Measurements from ENCODE around the gene S100A12.

The S100A12 gene

DNA sequence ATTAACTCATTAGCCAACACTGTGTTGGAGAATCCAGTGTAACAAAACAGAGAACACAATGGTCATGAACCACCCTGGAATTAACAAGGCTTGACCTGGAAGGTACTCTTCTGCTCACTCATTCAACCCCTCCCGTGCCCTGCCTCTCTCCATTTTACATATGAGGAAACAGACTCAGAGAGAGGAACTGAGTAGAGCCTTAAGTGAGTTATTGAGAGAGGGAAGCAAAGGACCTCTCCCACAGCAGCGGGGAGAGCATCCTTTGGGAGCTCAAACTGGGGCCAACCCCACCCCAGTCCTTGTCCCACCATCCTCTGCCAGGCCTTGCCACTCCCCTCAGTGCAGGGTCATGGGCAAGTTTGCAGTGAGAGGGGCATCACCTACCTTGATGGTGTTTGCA is 1.4 kb downstream of the S100A12 start:
- H3K27ac ChIP-seq (ENCODE audit: low read depth, low read length), result no peak overlapping the region
- H3K4me3 ChIP-seq (ENCODE audit: low read length), result no peak overlapping the region
- no peak overlapping the region for H3K9ac ChIP-seq (ENCODE audit: low read length)
- H3K36me3 ChIP-seq (ENCODE audit: control insufficient read depth, insufficient read depth, low read length), result no peaks in the 10 kb centered on the region
- H3K27me3 ChIP-seq (ENCODE audit: control insufficient read depth, insufficient read depth, low read length), result no peaks in the 10 kb centered on the region
- H3K4me1 ChIP-seq (ENCODE audit: control insufficient read depth, insufficient read depth, low read length), result no peaks in the 10 kb centered on the region

DNA sequence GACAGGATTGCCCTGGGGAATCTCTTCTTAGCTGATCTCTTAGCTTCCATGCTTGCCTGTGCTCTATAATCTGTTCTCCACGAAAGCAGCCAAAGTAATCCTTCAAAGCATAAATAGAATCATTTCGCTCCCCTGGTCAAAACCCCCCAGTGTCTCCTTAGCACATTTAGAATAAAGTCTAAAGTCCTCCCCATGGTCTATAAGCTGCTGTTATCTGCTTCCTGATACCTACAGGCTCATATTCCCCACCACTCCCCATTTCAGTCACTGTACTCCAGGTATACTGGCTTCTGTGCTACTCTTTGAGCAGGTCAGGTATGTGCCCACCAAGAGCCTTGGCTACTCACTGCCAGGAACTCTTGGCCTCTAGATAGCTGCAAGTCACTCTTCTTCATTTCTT is 2.9 kb downstream of the S100A12 start:
- no peak overlapping the region for H3K9ac ChIP-seq (ENCODE audit: low read length)
- H3K27me3 ChIP-seq (ENCODE audit: control insufficient read depth, insufficient read depth, low read length), result no peaks in the 10 kb centered on the region
- H3K4me1 ChIP-seq (ENCODE audit: control insufficient read depth, insufficient read depth, low read length), result no peaks in the 10 kb centered on the region
- H3K27ac ChIP-seq (ENCODE audit: low read depth, low read length), result no peak overlapping the region
- H3K36me3 ChIP-seq (ENCODE audit: control insufficient read depth, insufficient read depth, low read length), result no peaks in the 10 kb centered on the region
- H3K4me3 ChIP-seq (ENCODE audit: low read length), result no peak overlapping the region

DNA sequence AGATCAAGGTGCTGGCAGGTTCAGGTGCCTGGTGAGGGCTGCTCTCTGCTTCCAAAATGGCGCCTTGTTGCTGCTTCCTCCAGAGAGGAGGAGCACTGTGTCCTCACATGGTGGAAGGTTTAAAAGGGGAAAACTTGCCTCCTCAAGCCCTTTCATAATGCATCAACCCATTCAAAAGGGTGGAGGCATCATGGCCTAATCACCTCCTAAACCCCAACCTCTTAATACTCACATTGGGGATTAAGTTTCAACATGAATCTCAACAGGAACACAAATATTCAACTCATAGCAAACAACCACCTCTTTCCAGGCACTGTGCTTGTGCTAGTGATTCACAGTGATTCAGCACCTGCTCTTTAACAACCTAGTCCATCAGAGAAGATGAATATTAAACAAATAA is 4.2 kb downstream of the S100A12 start:
- H3K27ac ChIP-seq (ENCODE audit: low read depth, low read length), result no peak overlapping the region
- no peaks in the 10 kb centered on the region for H3K36me3 ChIP-seq (ENCODE audit: control insufficient read depth, insufficient read depth, low read length)
- H3K4me1 ChIP-seq (ENCODE audit: control insufficient read depth, insufficient read depth, low read length), result no peaks in the 10 kb centered on the region
- H3K9ac ChIP-seq (ENCODE audit: low read length), result no peak overlapping the region
- H3K4me3 ChIP-seq (ENCODE audit: low read length), result no peak overlapping the region
- no peaks in the 10 kb centered on the region for H3K27me3 ChIP-seq (ENCODE audit: control insufficient read depth, insufficient read depth, low read length)

DNA sequence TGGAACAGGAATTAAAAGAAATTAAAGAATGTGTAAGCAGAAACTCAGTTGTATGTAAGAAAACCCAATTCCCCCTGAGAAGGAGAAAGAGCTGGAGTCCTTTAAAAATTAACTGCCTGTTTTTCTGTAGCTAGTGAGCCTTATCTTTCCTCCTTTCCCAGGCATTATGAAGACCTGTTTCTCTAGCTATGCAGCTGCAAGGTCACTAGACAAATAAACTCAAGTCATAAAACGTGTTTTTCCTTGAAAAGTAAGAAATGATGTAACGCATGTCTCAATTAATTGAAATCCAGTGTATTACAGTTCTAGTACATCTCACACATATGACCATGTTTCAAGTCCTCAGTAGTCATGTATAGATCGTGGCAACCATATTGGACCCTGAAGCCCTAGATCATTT is 5.3 kb downstream of the S100A12 start:
- Histone ChIP-seq H3K4me3 (ENCODE audit: low read length) (no peak overlapping the region), H3K27ac (ENCODE audit: low read depth, low read length) (no peak overlapping the region), H3K36me3 (ENCODE audit: control insufficient read depth, insufficient read depth, low read length) (no peaks in the 10 kb centered on the region), H3K4me1 (ENCODE audit: control insufficient read depth, insufficient read depth, low read length) (no peaks in the 10 kb centered on the region), H3K27me3 (ENCODE audit: control insufficient read depth, insufficient read depth, low read length) (no peaks in the 10 kb centered on the region), H3K9ac (ENCODE audit: low read length) (no peak overlapping the region)

DNA sequence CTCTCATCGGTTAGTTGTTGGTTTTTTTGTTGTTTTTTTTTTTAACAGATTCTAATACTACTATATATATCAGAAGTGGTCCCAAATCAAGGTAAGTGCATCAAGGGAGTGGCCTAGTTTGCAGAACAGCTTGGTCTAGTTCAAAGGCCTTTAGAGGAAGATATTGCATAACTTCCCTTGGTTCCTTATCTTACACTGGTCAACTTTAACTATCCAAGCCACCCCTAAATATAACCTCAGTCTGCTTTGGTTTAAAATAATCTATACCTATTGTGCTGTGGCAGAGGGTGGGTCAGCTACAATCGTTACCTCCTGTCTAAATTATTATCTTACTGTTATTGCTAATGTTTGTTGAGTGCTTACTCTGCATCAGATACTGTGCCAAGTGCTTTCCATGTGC is 6.9 kb downstream of the S100A12 start:
- Histone ChIP-seq H3K27me3 (ENCODE audit: control insufficient read depth, insufficient read depth, low read length) (no peaks in the 10 kb centered on the region), H3K9ac (ENCODE audit: low read length) (no peak overlapping the region), H3K4me1 (ENCODE audit: control insufficient read depth, insufficient read depth, low read length) (no peaks in the 10 kb centered on the region), H3K4me3 (ENCODE audit: low read length) (no peak overlapping the region), H3K36me3 (ENCODE audit: control insufficient read depth, insufficient read depth, low read length) (no peaks in the 10 kb centered on the region), H3K27ac (ENCODE audit: low read depth, low read length) (no peak overlapping the region)

DNA sequence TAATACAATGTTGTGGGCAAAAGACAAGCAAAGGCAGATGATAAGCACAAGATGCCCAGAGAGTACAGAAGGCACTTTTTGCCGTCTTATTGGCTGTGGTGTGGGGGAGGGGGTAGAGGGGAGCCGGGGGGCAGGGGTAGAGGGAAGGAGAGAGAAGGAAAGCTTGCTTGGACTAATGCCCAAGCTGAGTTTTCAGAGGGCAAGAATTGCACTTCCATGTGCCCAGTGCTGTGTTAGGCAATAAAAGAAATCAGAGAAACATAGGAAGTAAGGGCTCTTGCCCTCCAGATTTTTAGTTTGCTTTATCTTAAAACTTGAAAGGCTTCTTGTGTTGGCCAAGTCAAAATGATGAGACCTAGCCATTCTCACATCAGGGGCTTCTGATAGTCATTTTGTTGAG is 8.3 kb downstream of the S100A12 start:
- no peaks in the 10 kb centered on the region for H3K4me1 ChIP-seq (ENCODE audit: control insufficient read depth, insufficient read depth, low read length)
- H3K27ac ChIP-seq (ENCODE audit: low read depth, low read length), result no peak overlapping the region
- H3K27me3 ChIP-seq (ENCODE audit: control insufficient read depth, insufficient read depth, low read length), result no peaks in the 10 kb centered on the region
- no peak overlapping the region for H3K4me3 ChIP-seq (ENCODE audit: low read length)
- no peak overlapping the region for H3K9ac ChIP-seq (ENCODE audit: low read length)
- no peaks in the 10 kb centered on the region for H3K36me3 ChIP-seq (ENCODE audit: control insufficient read depth, insufficient read depth, low read length)

DNA sequence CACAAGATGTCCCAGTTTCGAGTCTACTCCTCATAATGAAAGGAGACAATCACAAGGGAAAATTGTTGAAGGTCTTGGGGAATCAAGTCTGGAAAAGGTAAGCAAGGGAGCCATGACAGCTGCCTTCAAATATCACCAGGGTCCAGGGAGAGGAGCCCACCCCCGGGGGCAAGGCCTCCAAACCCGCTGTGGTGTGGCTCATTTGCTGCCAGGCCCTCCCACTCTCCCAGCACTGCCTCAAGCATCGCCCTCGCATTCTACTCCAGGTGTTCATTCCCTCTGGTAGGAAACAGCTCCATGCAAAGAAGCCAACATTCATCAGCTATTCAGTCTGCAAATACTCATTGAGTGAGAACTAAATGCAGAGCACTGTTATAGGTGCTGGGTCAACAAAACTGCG is 9.2 kb downstream of the S100A12 start:
- no peaks in the 10 kb centered on the region for H3K27me3 ChIP-seq (ENCODE audit: control insufficient read depth, insufficient read depth, low read length)
- H3K36me3 ChIP-seq (ENCODE audit: control insufficient read depth, insufficient read depth, low read length), result no peaks in the 10 kb centered on the region
- H3K4me1 ChIP-seq (ENCODE audit: control insufficient read depth, insufficient read depth, low read length), result no peaks in the 10 kb centered on the region
- H3K9ac ChIP-seq (ENCODE audit: low read length), result no peak overlapping the region
- H3K4me3 ChIP-seq (ENCODE audit: low read length), result no peak overlapping the region
- no peak overlapping the region for H3K27ac ChIP-seq (ENCODE audit: low read depth, low read length)

DNA sequence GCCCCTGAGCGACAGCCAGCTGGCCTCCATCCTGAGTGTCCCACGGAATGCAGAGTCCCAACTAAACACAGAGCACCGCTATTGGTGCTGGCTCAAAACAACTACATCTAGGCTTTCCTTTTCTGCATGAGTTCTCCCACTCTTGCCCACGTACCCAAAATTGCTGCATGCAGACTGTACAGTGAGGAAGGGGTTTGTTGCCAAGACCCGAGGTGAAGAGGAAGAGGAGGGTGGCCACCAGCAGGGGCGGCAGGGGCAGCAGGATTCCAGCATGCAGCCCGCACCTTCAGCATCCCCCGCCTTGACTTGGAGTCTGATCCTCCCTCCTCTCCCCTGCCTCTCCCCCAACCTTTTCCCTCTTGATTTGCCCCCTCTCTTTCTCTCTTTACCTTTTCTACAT is 9.7 kb downstream of the S100A12 start:
- Histone ChIP-seq H3K27me3 (ENCODE audit: control insufficient read depth, insufficient read depth, low read length) (no peaks in the 10 kb centered on the region), H3K4me3 (ENCODE audit: low read length) (no peak overlapping the region), H3K9ac (ENCODE audit: low read length) (no peak overlapping the region), H3K4me1 (ENCODE audit: control insufficient read depth, insufficient read depth, low read length) (no peaks in the 10 kb centered on the region), H3K36me3 (ENCODE audit: control insufficient read depth, insufficient read depth, low read length) (no peaks in the 10 kb centered on the region), H3K27ac (ENCODE audit: low read depth, low read length) (no peak overlapping the region)

DNA sequence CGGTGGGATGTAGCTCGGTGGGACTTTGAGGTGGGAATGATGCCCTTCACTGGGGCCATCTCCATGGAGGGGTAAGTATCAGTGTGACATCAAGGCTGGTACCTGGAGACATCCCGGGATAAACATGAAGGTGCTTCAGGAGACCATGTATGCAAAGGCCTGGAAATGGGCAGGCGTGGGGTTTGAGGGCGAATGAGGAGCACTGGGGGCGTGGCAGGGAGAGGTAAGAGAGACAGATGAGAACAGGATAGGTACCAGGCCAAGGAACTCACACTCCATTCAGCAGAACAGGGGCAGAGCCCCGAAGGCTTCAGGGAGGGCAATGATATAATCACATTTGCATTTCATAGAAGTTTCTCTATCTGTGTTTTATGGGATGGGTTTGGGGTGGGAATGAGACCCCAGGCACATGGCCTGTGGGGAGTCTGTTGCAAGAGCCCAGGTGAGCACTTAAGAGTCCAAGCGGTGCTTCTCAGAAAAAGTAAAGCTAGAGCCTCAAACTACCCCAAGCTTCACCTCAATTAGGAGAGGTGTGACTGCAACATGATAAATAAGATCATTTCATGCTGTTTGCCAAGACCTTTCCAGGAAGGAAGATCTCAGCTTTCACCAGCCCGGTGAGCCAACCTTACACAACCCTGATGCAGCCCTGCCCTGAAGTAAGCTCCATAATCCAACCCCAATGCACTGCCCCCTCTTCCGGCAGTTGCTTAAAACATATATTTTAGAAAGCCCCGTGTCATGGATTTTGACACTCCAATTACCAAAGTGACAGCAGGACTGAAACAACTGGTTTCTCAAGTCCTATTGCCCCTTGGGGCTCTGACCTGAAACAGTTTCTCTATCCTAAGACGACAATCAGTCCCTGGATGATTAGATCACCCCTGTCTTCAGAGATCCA is 10.4 kb downstream of the S100A12 start:
- Histone ChIP-seq H3K4me3 (ENCODE audit: low read length) (no peak overlapping the region), H3K4me1 (ENCODE audit: control insufficient read depth, insufficient read depth, low read length) (no peaks in the 10 kb centered on the region), H3K27me3 (ENCODE audit: control insufficient read depth, insufficient read depth, low read length) (no peaks in the 10 kb centered on the region), H3K36me3 (ENCODE audit: control insufficient read depth, insufficient read depth, low read length) (no peaks in the 10 kb centered on the region), H3K9ac (ENCODE audit: low read length) (no peak overlapping the region), H3K27ac (ENCODE audit: low read depth, low read length) (no peak overlapping the region)

DNA sequence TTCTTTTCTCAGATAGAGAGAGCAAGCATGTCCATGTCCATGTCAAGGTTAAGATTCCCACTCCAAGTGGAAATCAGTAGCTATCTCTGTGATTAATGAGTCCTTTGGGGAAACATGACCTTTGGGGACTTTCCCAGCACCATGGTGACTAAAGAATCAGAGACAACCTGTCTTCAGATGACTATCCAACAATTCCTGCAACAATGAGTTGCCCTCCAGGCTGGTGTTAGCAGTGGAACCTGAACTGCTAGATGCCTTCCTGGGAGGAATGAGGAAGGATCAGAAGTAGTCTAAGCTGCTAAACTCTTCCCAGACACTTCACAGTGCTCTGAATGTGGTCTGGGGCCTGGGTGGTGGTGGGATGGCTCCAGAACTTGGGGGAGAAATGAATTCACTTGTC is 11.3 kb downstream of the S100A12 start:
- Histone ChIP-seq H3K36me3 (ENCODE audit: control insufficient read depth, insufficient read depth, low read length) (no peaks in the 10 kb centered on the region), H3K4me1 (ENCODE audit: control insufficient read depth, insufficient read depth, low read length) (no peaks in the 10 kb centered on the region), H3K4me3 (ENCODE audit: low read length) (no peak overlapping the region), H3K27me3 (ENCODE audit: control insufficient read depth, insufficient read depth, low read length) (no peaks in the 10 kb centered on the region), H3K27ac (ENCODE audit: low read depth, low read length) (no peak overlapping the region), H3K9ac (ENCODE audit: low read length) (no peak overlapping the region)

DNA sequence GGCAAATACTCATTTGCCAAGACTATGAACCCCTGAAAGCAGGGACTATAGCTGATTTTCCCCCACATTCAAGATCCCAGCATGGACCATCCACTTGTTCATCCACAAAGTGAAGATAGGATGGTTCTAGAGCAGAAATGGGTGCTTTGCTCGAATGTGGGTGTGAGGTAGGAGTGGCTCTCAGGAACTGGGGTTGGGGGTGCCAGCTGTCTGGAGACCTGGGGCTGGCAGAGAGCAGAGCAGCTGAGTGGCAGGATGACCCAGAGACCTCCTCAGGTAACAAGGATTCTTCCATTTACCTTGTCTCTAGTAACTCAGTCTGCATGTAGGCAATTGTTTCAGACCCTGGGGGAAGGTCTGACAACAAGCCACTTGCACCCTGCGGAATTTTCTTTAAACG is 11.8 kb downstream of the S100A12 start:
- H3K4me1 ChIP-seq (ENCODE audit: control insufficient read depth, insufficient read depth, low read length), result no peaks in the 10 kb centered on the region
- no peaks in the 10 kb centered on the region for H3K27me3 ChIP-seq (ENCODE audit: control insufficient read depth, insufficient read depth, low read length)
- H3K9ac ChIP-seq (ENCODE audit: low read length), result no peak overlapping the region
- no peak overlapping the region for H3K27ac ChIP-seq (ENCODE audit: low read depth, low read length)
- no peak overlapping the region for H3K4me3 ChIP-seq (ENCODE audit: low read length)
- H3K36me3 ChIP-seq (ENCODE audit: control insufficient read depth, insufficient read depth, low read length), result no peaks in the 10 kb centered on the region

DNA sequence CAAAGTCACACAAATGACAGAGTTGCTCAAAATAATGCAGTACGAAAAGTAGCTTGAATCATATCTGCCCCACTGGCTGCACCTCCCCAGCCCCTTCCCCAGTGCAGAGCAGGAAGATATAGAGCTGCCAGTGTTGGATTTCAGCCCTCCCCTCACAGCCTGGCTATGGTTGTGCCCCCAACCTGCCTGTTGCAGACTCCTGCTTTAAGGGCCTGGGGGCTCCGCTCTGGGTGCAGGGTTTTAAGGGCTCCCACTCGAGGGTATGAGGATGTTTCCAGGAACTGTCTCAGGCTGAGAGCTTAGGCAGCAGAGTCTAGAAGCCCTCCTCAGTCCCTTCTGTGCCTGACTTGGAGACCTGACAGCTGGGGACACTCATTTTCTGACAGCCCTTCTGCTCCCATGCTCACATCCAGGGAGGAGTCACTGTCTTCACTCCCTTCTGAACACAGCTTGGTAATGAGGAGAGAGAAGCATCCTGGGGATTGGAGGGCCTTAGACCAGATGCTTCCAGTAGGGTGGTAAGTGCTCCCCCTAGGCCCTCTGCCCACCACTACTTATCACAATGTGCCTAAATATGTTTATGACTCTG is 13.1 kb downstream of the S100A12 start:
- H3K27me3 ChIP-seq (ENCODE audit: control insufficient read depth, insufficient read depth, low read length), result no peaks in the 10 kb centered on the region
- H3K9ac ChIP-seq (ENCODE audit: low read length), result no peak overlapping the region
- no peak overlapping the region for H3K27ac ChIP-seq (ENCODE audit: low read depth, low read length)
- H3K4me3 ChIP-seq (ENCODE audit: low read length), result no peak overlapping the region
- no peaks in the 10 kb centered on the region for H3K4me1 ChIP-seq (ENCODE audit: control insufficient read depth, insufficient read depth, low read length)
- no peaks in the 10 kb centered on the region for H3K36me3 ChIP-seq (ENCODE audit: control insufficient read depth, insufficient read depth, low read length)

Data from rectal smooth muscle tissue (tissue), 1 donor.